ENCODE measurements around the gene ENOX2. TPM values are rescaled to one million over a fixed set of nuclear protein-coding genes. Genes with fewer than 3 reads are reported as not detected.
A peak's percentile ranks its signal among the peaks of the same experiment; 100 is the strongest.

ENOX2 gene
- total and polyA plus RNA-seq, 4 donors: 9.0 to 39.6 (median 22.7) TPM

DNA sequence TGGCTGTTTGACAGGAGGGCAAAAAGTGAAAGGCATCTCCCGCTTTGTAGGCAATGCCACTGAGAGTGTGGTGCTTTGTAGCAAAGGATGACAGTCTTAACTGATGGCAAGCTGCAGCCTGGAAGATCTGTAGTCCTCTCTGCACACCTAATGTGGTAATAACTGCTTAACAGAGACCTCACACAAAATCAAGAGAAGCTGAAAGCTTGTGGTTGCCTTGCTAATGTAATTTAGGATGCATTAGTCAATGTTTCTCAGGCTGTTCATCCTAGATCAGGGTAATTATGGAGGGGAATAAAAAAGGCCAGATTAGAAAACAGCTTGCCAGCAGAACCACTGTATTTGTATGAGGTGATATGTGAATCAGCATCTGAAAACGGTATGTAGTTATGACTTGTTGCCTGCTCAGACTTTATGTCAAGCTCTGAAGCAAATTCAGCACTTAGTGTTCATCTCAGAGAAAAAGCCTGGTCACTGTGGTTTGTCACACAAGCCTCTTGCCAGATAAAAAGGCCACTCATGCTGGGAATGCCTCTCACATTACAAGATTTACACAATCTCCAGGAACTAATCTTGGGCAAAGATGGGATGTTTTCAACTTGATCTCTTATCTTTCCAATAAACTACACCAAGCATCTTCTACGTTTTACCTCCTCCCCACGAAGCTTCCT, 130.8 kb downstream of the ENOX2 start:
- ATAC-seq (ENCODE audit: low FRiP score) (no peak), DNase-seq (no peak)
- H3K27me3 ChIP-seq (ENCODE audit: control insufficient read depth in 1 of 2, insufficient read depth in 2 of 2, low read length in 1 of 2): no peaks in the 10 kb centered on the region
- H3K36me3 ChIP-seq (ENCODE audit: control insufficient read depth in 1 of 2, insufficient read depth in 2 of 2, low read length in 1 of 2): no peaks in the 10 kb centered on the region
- intact Hi-C loops (cut with DNase I): no loop called here
- no peak overlapping the region for H3K4me3 ChIP-seq (ENCODE audit: low read length in 2 of 2)
- no peaks in the 10 kb centered on the region for H3K4me1 ChIP-seq (ENCODE audit: control insufficient read depth in 1 of 2, insufficient read depth in 2 of 2, low read length in 2 of 2)
- no peak overlapping the region for H3K27ac ChIP-seq (ENCODE audit: low read depth in 1 of 2, low read length in 2 of 2)
- no peaks in the 10 kb centered on the region for H3K9me3 ChIP-seq (ENCODE audit: control insufficient read depth, low read length)
- WGBS, 2 donors: 54 to 57% methylated on average over 4 of the region's 4 CpGs

DNA sequence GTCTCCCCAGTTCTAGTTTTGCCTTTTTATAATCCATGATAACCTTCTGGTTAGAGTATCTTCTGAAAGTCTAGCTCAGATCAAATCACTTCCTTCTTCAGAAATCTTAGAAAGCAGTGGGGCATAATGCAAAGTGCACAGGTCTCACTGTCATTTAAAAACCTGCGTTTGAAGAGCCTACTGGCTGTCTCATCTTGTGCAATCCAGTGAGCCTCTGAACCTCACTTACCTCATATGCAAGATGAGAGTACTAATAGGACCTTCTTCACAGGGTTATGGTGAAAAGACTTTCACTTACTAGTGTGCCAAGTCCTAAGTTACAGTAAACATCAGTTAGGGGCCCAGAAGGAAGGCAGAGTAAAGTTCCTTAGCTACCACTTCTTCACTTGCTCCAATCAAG, 131.4 kb downstream of the ENOX2 start:
- intact Hi-C loops (cut with DNase I): no loop called here
- no peaks in the 10 kb centered on the region for H3K36me3 ChIP-seq (ENCODE audit: control insufficient read depth in 1 of 2, insufficient read depth in 2 of 2, low read length in 1 of 2)
- WGBS, 2 donors: 36 to 89% methylated on average over 1 of the region's 1 CpG

GRCh38 chrX:130771230-130771629, 131.8 kb downstream of the ENOX2 start:
- DNase-seq (no peak), ATAC-seq (ENCODE audit: low FRiP score) (no peak)
- no peaks in the 10 kb centered on the region for H3K36me3 ChIP-seq (ENCODE audit: control insufficient read depth in 1 of 2, insufficient read depth in 2 of 2, low read length in 1 of 2)
- H3K4me1 ChIP-seq (ENCODE audit: control insufficient read depth in 1 of 2, insufficient read depth in 2 of 2, low read length in 2 of 2): no peaks in the 10 kb centered on the region
- 60 to 95% methylated on average over 2 of the region's 2 CpGs for WGBS, 2 donors
- H3K4me3 ChIP-seq (ENCODE audit: low read length in 2 of 2): no peak overlapping the region
- intact Hi-C loops (cut with DNase I): no loop called here
- no peaks in the 10 kb centered on the region for H3K9me3 ChIP-seq (ENCODE audit: control insufficient read depth, low read length)
- no peaks in the 10 kb centered on the region for H3K27me3 ChIP-seq (ENCODE audit: control insufficient read depth in 1 of 2, insufficient read depth in 2 of 2, low read length in 1 of 2)
- H3K27ac ChIP-seq (ENCODE audit: low read depth in 1 of 2, low read length in 2 of 2): no peak overlapping the region

More for the DNA sequence above, 131.4 kb downstream of the ENOX2 start:
- Histone ChIP-seq H3K9me3 (ENCODE audit: control insufficient read depth, low read length) (no peaks in the 10 kb centered on the region), H3K27me3 (ENCODE audit: control insufficient read depth in 1 of 2, insufficient read depth in 2 of 2, low read length in 1 of 2) (no peaks in the 10 kb centered on the region), H3K27ac (ENCODE audit: low read depth in 1 of 2, low read length in 2 of 2) (no peak overlapping the region), H3K4me3 (ENCODE audit: low read length in 2 of 2) (no peak overlapping the region), H3K4me1 (ENCODE audit: control insufficient read depth in 1 of 2, insufficient read depth in 2 of 2, low read length in 2 of 2) (no peaks in the 10 kb centered on the region)
- ATAC-seq (ENCODE audit: low FRiP score): no peak
- DNase-seq: no peak

DNA sequence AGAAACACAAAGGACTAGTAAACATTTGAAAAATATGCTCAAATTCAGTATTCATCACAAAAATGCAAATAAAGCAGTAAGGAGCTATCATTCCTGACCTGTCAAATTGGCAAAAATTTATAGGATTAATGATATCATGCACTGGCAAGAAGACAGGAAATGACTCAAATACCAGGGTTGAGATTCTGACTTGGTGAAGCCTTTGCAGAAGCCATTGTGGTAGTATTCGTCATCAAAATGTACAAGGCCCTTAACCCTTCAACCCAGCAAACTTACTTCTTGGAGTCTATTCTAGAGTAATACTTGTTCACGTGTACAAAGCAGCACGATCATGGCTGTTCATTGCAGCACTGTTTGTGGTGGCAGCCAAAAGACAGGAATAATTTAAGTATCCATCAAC, 132.4 kb downstream of the ENOX2 start:
- no peak for ATAC-seq (ENCODE audit: low FRiP score)
- H3K4me1 ChIP-seq (ENCODE audit: control insufficient read depth in 1 of 2, insufficient read depth in 2 of 2, low read length in 2 of 2): no peaks in the 10 kb centered on the region
- 35 to 51% methylated on average over 3 of the region's 3 CpGs for WGBS, 2 donors

DNA sequence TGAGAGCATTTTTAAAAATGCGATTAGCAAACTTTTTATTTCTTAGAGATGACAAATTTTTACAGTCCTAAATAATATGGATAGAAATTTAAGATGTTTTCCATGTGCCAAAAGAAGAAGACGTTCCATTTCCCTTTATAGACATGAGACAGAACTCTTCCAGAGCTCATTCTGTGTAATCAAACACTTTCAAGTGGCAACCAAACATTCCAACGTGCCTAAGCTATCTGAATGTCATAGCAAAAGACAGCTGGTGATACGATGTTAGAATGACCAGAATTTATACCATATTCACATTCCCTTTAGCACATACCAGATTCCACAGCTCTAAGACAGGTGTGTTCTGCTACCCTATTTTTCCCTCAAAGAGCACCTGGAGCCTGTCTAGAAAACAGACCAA, 133.2 kb downstream of the ENOX2 start:
- Histone ChIP-seq H3K27ac (ENCODE audit: low read depth in 1 of 2, low read length in 2 of 2) (no peak overlapping the region), H3K4me1 (ENCODE audit: control insufficient read depth in 1 of 2, insufficient read depth in 2 of 2, low read length in 2 of 2) (no peaks in the 10 kb centered on the region), H3K9me3 (ENCODE audit: control insufficient read depth, low read length) (no peaks in the 10 kb centered on the region), H3K4me3 (ENCODE audit: low read length in 2 of 2) (no peak overlapping the region), H3K36me3 (ENCODE audit: control insufficient read depth in 1 of 2, insufficient read depth in 2 of 2, low read length in 1 of 2) (no peaks in the 10 kb centered on the region), H3K27me3 (ENCODE audit: control insufficient read depth in 1 of 2, insufficient read depth in 2 of 2, low read length in 1 of 2) (no peaks in the 10 kb centered on the region)
- ATAC-seq (ENCODE audit: low FRiP score) (no peak), DNase-seq (no peak)
- intact Hi-C loops (cut with DNase I): no loop called here
- WGBS, 2 donors: 66 to 74% methylated on average over 4 of the region's 4 CpGs

More for the DNA sequence above, 132.4 kb downstream of the ENOX2 start:
- no peak for DNase-seq
- no peaks in the 10 kb centered on the region for H3K9me3 ChIP-seq (ENCODE audit: control insufficient read depth, low read length)
- H3K36me3 ChIP-seq (ENCODE audit: control insufficient read depth in 1 of 2, insufficient read depth in 2 of 2, low read length in 1 of 2): no peaks in the 10 kb centered on the region
- no peak overlapping the region for H3K27ac ChIP-seq (ENCODE audit: low read depth in 1 of 2, low read length in 2 of 2)
- no peaks in the 10 kb centered on the region for H3K27me3 ChIP-seq (ENCODE audit: control insufficient read depth in 1 of 2, insufficient read depth in 2 of 2, low read length in 1 of 2)
- H3K4me3 ChIP-seq (ENCODE audit: low read length in 2 of 2): no peak overlapping the region
- intact Hi-C loops (cut with DNase I): no loop called here

- 88 to 95% methylated on average over 1 of the region's 1 CpG for WGBS, 2 donors
- no peak for ATAC-seq (ENCODE audit: low FRiP score)
- no peaks in the 10 kb centered on the region for H3K27me3 ChIP-seq (ENCODE audit: control insufficient read depth in 1 of 2, insufficient read depth in 2 of 2, low read length in 1 of 2)
Measured at GRCh38 chrX:130758072-130758471, 144.9 kb downstream of the ENOX2 start.

GRCh38 chrX:130756233-130756632, 146.8 kb downstream of the ENOX2 start:
- WGBS, 2 donors: 61 to 77% methylated on average over 4 of the region's 4 CpGs
- Histone ChIP-seq H3K27ac (ENCODE audit: low read depth in 1 of 2, low read length in 2 of 2) (no peak overlapping the region), H3K4me3 (ENCODE audit: low read length in 2 of 2) (no peak overlapping the region), H3K4me1 (ENCODE audit: control insufficient read depth in 1 of 2, insufficient read depth in 2 of 2, low read length in 2 of 2) (no peaks in the 10 kb centered on the region), H3K36me3 (ENCODE audit: control insufficient read depth in 1 of 2, insufficient read depth in 2 of 2, low read length in 1 of 2) (no peaks in the 10 kb centered on the region), H3K27me3 (ENCODE audit: control insufficient read depth in 1 of 2, insufficient read depth in 2 of 2, low read length in 1 of 2) (no peaks in the 10 kb centered on the region), H3K9me3 (ENCODE audit: control insufficient read depth, low read length) (no peaks in the 10 kb centered on the region)
- intact Hi-C loops (cut with DNase I): no loop called here
- DNase-seq (no peak), ATAC-seq (ENCODE audit: low FRiP score) (no peak)

More at GRCh38 chrX:130758072-130758471, 144.9 kb downstream of the ENOX2 start:
- Histone ChIP-seq H3K4me3 (ENCODE audit: low read length in 2 of 2) (no peak overlapping the region), H3K4me1 (ENCODE audit: control insufficient read depth in 1 of 2, insufficient read depth in 2 of 2, low read length in 2 of 2) (no peaks in the 10 kb centered on the region), H3K36me3 (ENCODE audit: control insufficient read depth in 1 of 2, insufficient read depth in 2 of 2, low read length in 1 of 2) (no peaks in the 10 kb centered on the region), H3K27ac (ENCODE audit: low read depth in 1 of 2, low read length in 2 of 2) (no peak overlapping the region), H3K9me3 (ENCODE audit: control insufficient read depth, low read length) (no peaks in the 10 kb centered on the region)
- intact Hi-C loops (cut with DNase I): no loop called here
- no peak for DNase-seq

DNA sequence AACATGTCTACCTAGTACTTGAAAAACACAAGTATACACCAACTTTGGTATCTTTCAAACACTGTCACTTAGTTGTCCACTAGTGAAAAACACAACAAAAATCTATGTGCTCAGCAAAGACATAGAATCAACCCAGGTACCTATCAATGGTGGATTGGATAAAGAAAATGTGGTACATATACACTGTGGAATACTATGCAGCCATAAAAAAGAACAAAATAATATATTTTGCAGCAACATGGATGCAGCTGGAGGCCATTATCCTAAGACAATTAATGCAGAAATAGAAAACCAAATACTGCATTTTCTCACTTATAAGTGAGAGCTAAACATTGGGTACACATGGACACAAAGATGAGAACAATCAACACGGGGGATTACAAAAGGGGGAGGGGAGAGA, 148.7 kb downstream of the ENOX2 start:
- Histone ChIP-seq H3K4me1 (ENCODE audit: control insufficient read depth in 1 of 2, insufficient read depth in 2 of 2, low read length in 2 of 2) (no peaks in the 10 kb centered on the region), H3K27me3 (ENCODE audit: control insufficient read depth in 1 of 2, insufficient read depth in 2 of 2, low read length in 1 of 2) (no peaks in the 10 kb centered on the region), H3K27ac (ENCODE audit: low read depth in 1 of 2, low read length in 2 of 2) (no peak overlapping the region), H3K4me3 (ENCODE audit: low read length in 2 of 2) (no peak overlapping the region), H3K9me3 (ENCODE audit: control insufficient read depth, low read length) (no peaks in the 10 kb centered on the region), H3K36me3 (ENCODE audit: control insufficient read depth in 1 of 2, insufficient read depth in 2 of 2, low read length in 1 of 2) (no peaks in the 10 kb centered on the region)
- 58 to 100% methylated on average over 1 of the region's 1 CpG for WGBS, 2 donors
- DNase-seq (no peak), ATAC-seq (ENCODE audit: low FRiP score) (no peak)
- intact Hi-C loops (cut with DNase I): no loop called here

DNA sequence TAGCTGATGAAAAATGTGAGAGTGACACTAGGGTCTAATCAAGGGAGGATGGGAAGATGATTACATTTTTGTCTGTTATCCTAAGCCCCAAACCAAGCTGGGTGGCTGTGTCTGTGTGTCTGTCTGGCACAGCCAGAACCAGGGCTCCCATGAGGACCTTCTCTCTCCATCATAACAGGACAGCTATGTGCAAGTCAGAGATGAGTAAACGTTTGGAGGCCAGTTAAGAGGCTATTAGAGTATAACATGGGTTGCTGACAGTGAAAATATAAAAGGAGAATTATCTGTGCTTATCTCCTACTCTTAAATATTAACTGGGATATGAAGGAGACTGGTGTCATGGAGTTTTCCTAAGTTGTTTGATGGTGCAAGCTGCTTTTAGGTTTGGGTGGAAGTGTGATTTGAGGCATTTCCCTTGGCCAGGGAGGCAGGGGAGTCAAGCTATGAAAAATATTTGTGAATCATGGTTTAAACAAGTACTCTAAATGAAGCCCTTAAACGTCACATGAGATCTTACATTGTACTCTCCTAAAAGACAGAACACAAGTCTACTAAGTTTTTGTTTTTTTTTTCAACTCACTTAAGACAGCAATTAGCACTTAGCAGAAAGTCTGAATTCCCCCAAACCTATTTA, 156.2 kb downstream of the ENOX2 start:
- Histone ChIP-seq H3K36me3 (ENCODE audit: control insufficient read depth in 1 of 2, insufficient read depth in 2 of 2, low read length in 1 of 2) (no peaks in the 10 kb centered on the region), H3K27me3 (ENCODE audit: control insufficient read depth in 1 of 2, insufficient read depth in 2 of 2, low read length in 1 of 2) (no peaks in the 10 kb centered on the region), H3K27ac (ENCODE audit: low read depth in 1 of 2, low read length in 2 of 2) (peak overlapping the region in 1 of 2 donors; percentile 71), H3K4me1 (ENCODE audit: control insufficient read depth in 1 of 2, insufficient read depth in 2 of 2, low read length in 2 of 2) (peaks cover 2% of the 10 kb centered on the region in 2 donors), H3K9me3 (ENCODE audit: control insufficient read depth, low read length) (no peaks in the 10 kb centered on the region), H3K4me3 (ENCODE audit: low read length in 2 of 2) (no peak overlapping the region)
- ATAC-seq (ENCODE audit: low FRiP score) (no peak), DNase-seq (no peak)
- 14 to 17% methylated on average over 2 of the region's 2 CpGs for WGBS, 2 donors
- intact Hi-C loops (cut with DNase I): no loop called here
